ENCODE data around the gene CUL3. TPM values are rescaled to one million over a fixed set of nuclear protein-coding genes. Genes with fewer than 3 reads are reported as not detected.
A peak's percentile ranks its signal among the peaks of the same experiment; 100 is the strongest.

The CUL3 gene
- total RNA-seq, 1 experiment from 2014 or later: 114 TPM

- H2BK5ac ChIP-seq (ENCODE audit: insufficient read length, low read length): no peak overlapping the region
- no peak overlapping the region for H2AFZ ChIP-seq (ENCODE audit: low read length)
- H2AK5ac ChIP-seq (ENCODE audit: insufficient read length, low read length): no peak overlapping the region
- no peak overlapping the region for H4K8ac ChIP-seq (replicated peaks; ENCODE audit: insufficient read length, low read depth, low read length)
- no CpG with 5 or more reads among the region's 4 CpGs for WGBS (ENCODE audit: extremely low coverage, insufficient read length, low lambda C conversion rate)
- H4K5ac ChIP-seq (ENCODE audit: insufficient read length, low read depth, low read length): no peak overlapping the region
- H3K4me2 ChIP-seq (ENCODE audit: insufficient read depth, insufficient read length, low read length): no peak overlapping the region
- H3K23me2 ChIP-seq (ENCODE audit: insufficient read length, low read depth, low read length, poor library complexity, severe bottlenecking): no peaks in the 10 kb centered on the region
- no peak overlapping the region for H3K9ac ChIP-seq (ENCODE audit: extremely low read depth, insufficient read length, low read length)
- H3K18ac ChIP-seq (ENCODE audit: insufficient read length, low read depth, low read length): no peak overlapping the region
- no peak overlapping the region for H3T11ph ChIP-seq (ENCODE audit: low read length)
- no peaks in the 10 kb centered on the region; a peak in 1 of 7 replicates for H3K36me3 Mint-ChIP-seq (ENCODE audit: insufficient read depth in 1 of 3, low read depth in 3 of 3)
- no peaks in the 10 kb centered on the region for H3K79me1 ChIP-seq (ENCODE audit: insufficient read depth, low read depth, low read length, poor library complexity, severe bottlenecking)
- TF ChIP-seq CTCF (conservative IDR thresholded peaks at IDR 0.05): peak; percentile 73
- H2BK12ac ChIP-seq (ENCODE audit: insufficient read length, low read depth, low read length): no peak overlapping the region
- H3K4ac ChIP-seq (ENCODE audit: low read depth, low read length): no peak overlapping the region
- H3K27me3 ChIP-seq (ENCODE audit: insufficient read depth, low read length): no peaks in the 10 kb centered on the region
- H4K20me1 ChIP-seq (ENCODE audit: control insufficient read depth, insufficient read depth, insufficient read length): no peaks in the 10 kb centered on the region
- H2BK15ac ChIP-seq (ENCODE audit: low read depth, low read length): no peak overlapping the region
- no peak for DNase-seq
- no peaks in the 10 kb centered on the region for H3K9me3 ChIP-seq (ENCODE audit: control insufficient read depth, low read depth, low read length)
- no peak overlapping the region for H3K14ac ChIP-seq (ENCODE audit: insufficient read depth, low read length)
- H3K23ac ChIP-seq (ENCODE audit: insufficient read length, low read depth, low read length): no peak overlapping the region
- H3K56ac ChIP-seq (ENCODE audit: insufficient read length, low read depth, low read length): no peak overlapping the region
- H2BK120ac ChIP-seq (ENCODE audit: low read depth, low read length, poor library complexity, severe bottlenecking): no peak overlapping the region
- no peak overlapping the region; a peak in 1 of 7 replicates for H3K27ac Mint-ChIP-seq
- no peak overlapping the region for H3K4me3 Mint-ChIP-seq
- H3K27me3 Mint-ChIP-seq (ENCODE audit: low read depth): no peaks in the 10 kb centered on the region
- H3K27ac ChIP-seq (ENCODE audit: insufficient read length, low read depth, low read length): no peak overlapping the region
- no peak overlapping the region for H2BK20ac ChIP-seq (ENCODE audit: low read depth, low read length, poor library complexity, severe bottlenecking)
- H3K79me2 ChIP-seq (ENCODE audit: insufficient read depth, low read length): no peaks in the 10 kb centered on the region
- H3K9me3 Mint-ChIP-seq: no peaks in the 10 kb centered on the region
- H4K91ac ChIP-seq (ENCODE audit: insufficient read length, low read depth, low read length): no peak overlapping the region
- H3K4me1 Mint-ChIP-seq: peaks cover 2% of the 10 kb centered on the region in 2 experiments; a peak in 3 of 4 replicates
- H3K4me1 ChIP-seq (ENCODE audit: insufficient read depth, low read length): no peaks in the 10 kb centered on the region
Observed at GRCh38 chr2:224449212-224450147, 135.7 kb downstream of the CUL3 start.

Data from H9 (cell line).